HepG2 (cell line): ENCODE results near the gene INF2. TPM values are rescaled to one million over a fixed set of nuclear protein-coding genes. Genes with fewer than 3 reads are reported as not detected.

Source experiments
- ATAC-seq: fragments of 200-7000 bp; cut with Tn5 transposase; 3 replicates; pipeline ENCODE4 v1.9.1; 2020; ENCODE audit warnings: mild to moderate bottlenecking, moderate library complexity
- BruUV-seq: library from RNA; stranded (reverse); fragments of 400-500 nt; replicated peaks from 2 replicates; lab custom pipeline; 2021; lab: Mats Ljungman, UMichigan
- CTCF ChIA-PET: fragments of 300-600 bp; formaldehyde crosslinking; extraction: SDS; loops from one replicate; lab custom pipeline; 2021; ENCODE audit warnings: low total read pairs, inconsistent platforms, low intra/inter-chr PET ratio; lab: Yijun Ruan, JAX
- POLR2A ChIA-PET: fragments of 350-600 bp; sonication (Branson Sonifier 250); formaldehyde crosslinking; loops from one replicate; lab custom pipeline; 2020; ENCODE audit warnings: antibody characterized with exemption, inconsistent platforms; lab: Yijun Ruan, JAX
- DNase-seq: peaks from one replicate; pipeline ENCODE4 v3.0.0-alpha.2; 2015; ENCODE audit warnings: low spot score
- FAIRE-seq: peaks from 3 replicates; lab custom pipeline; 2011; peaks lifted over from hg19 to GRCh38; lab: Jason Lieb, UNC
- H2AFZ ChIP-seq: one replicate; pipeline ENCODE4 v1.6.1; 2011; ENCODE audit warnings: low read length, inconsistent platforms
- H3K27ac ChIP-seq: fragments of 300-600 bp; 3 replicates; pipeline ENCODE4 v1.8.0; 2011; ENCODE audit warnings: mixed run types, mild to moderate bottlenecking, mixed read lengths, low read length, inconsistent platforms; ENCODE audit not compliant: insufficient read depth; ENCODE audit errors: extremely low read length
- H3K27me3 ChIP-seq, 2 experiments: fragments of 200-600 bp in 1 of 2; 2 replicates in 1 of 2; 3 replicates in 1 of 2; pipeline versions ENCODE4 v1.6.0 to v1.8.0; 2011; ENCODE audit warnings: low read length in 2 of 2, mild to moderate bottlenecking in 2 of 2, moderate library complexity in 2 of 2, inconsistent platforms in 1 of 2; ENCODE audit not compliant: insufficient read depth in 2 of 2, control insufficient read depth in 1 of 2
- H3K36me3 ChIP-seq, 2 experiments: fragments of 200-600 bp in 1 of 2; replicated peaks in 1 of 2; 2 replicates in 1 of 2; 3 replicates in 1 of 2; pipeline versions ENCODE4 v1.5.1 to v1.8.0; 2011; ENCODE audit warnings: low read length in 2 of 2, inconsistent platforms in 1 of 2; ENCODE audit not compliant: insufficient read depth in 2 of 2, control insufficient read depth in 1 of 2
- H3K4me1 ChIP-seq: 2 replicates; pipeline ENCODE4 v1.5.1; 2012; ENCODE audit warnings: low read length, inconsistent platforms; ENCODE audit not compliant: insufficient read depth
- H3K4me2 ChIP-seq: 2 replicates; pipeline ENCODE4 v1.6.0; 2011; ENCODE audit warnings: low read depth, low read length, inconsistent platforms
- H3K4me3 ChIP-seq, 3 experiments: fragments of 200-600 bp in 1 of 3; sonication (generic), shearing (Covaris generic) in 1 of 3; replicated peaks in 1 of 3; 2 replicates each; pipeline ENCODE4 v1.5.1; 2011 to 2016; ENCODE audit warnings: low read length in 3 of 3, inconsistent platforms in 2 of 3, low read depth in 2 of 3, mild to moderate bottlenecking in 2 of 3, control low read depth in 1 of 3, mixed read lengths in 1 of 3; ENCODE audit not compliant: insufficient read depth in 1 of 3
- H3K79me2 ChIP-seq: one replicate; pipeline ENCODE4 v1.6.1; 2011; ENCODE audit warnings: low read length, inconsistent platforms; ENCODE audit not compliant: insufficient read depth
- H3K9ac ChIP-seq: 2 replicates; pipeline ENCODE4 v1.6.0; 2011; ENCODE audit warnings: mild to moderate bottlenecking, low read depth, low read length, inconsistent platforms; ENCODE audit not compliant: insufficient read depth
- H3K9me3 ChIP-seq: 2 replicates; pipeline ENCODE4 v1.5.1; 2012; ENCODE audit warnings: mild to moderate bottlenecking, low read length
- H4K20me1 ChIP-seq: 2 replicates; pipeline ENCODE4 v1.6.0; 2011; ENCODE audit warnings: inconsistent platforms, mild to moderate bottlenecking, low read length, moderate library complexity; ENCODE audit not compliant: insufficient read depth
- MAFG ChIP-seq: sonication (generic); formaldehyde crosslinking; IDR thresholded peaks from 2 replicates; pipeline ENCODE4 v1.5.1; 2020; ENCODE audit warnings: mild to moderate bottlenecking, missing genetic modification reagents
- SMAD9 ChIP-seq: sonication (generic); formaldehyde crosslinking; IDR thresholded peaks from 2 replicates; pipeline ENCODE4 v1.5.1; 2020; ENCODE audit warnings: mild to moderate bottlenecking, missing genetic modification reagents
- SNAI1 ChIP-seq: sonication (generic); formaldehyde crosslinking; IDR thresholded peaks from 2 replicates; pipeline ENCODE4 v1.5.0; 2020; ENCODE audit warnings: mild to moderate bottlenecking, missing genetic modification reagents, borderline replicate concordance
- SYNCRIP ChIP-seq: fragments of 200-400 bp; formaldehyde crosslinking; IDR thresholded peaks from 2 replicates; pipeline ENCODE4 v1.6.1; 2018; ENCODE audit warnings: mild to moderate bottlenecking, low read depth, low read length; ENCODE audit not compliant: insufficient read depth
- TARDBP ChIP-seq: sonication (generic); formaldehyde crosslinking; IDR thresholded peaks from 2 replicates; pipeline ENCODE4 v1.8.0; 2022; ENCODE audit warnings: mild to moderate bottlenecking, missing genetic modification reagents
- USF2 ChIP-seq, 2 experiments: sonication (generic) in 1 of 2; formaldehyde crosslinking in 1 of 2; IDR thresholded peaks; 2 replicates each; pipeline versions ENCODE4 v1.5.1 to v1.6.1; 2011 to 2020; ENCODE audit warnings: borderline replicate concordance in 1 of 2, low read depth in 1 of 2, low read length in 1 of 2, mild to moderate bottlenecking in 1 of 2, missing genetic modification reagents in 1 of 2, moderate library complexity in 1 of 2
- YEATS4 ChIP-seq: sonication (generic); formaldehyde crosslinking; IDR thresholded peaks from 2 replicates; pipeline ENCODE4 v1.4.0; 2020; ENCODE audit warnings: missing genetic modification reagents, borderline replicate concordance
- ZNF3 ChIP-seq: IDR thresholded peaks from 2 replicates; pipeline ENCODE4 v1.7.0; 2017; ENCODE audit warnings: inconsistent platforms
- ZNF33B ChIP-seq: sonication (generic); formaldehyde crosslinking; IDR thresholded peaks from 2 replicates; pipeline ENCODE4 v1.5.1; 2020; ENCODE audit warnings: mild to moderate bottlenecking, missing genetic modification reagents
- ZNF34 ChIP-seq: sonication (generic); formaldehyde crosslinking; IDR thresholded peaks from 2 replicates; pipeline ENCODE4 v1.4.0; 2020; ENCODE audit warnings: mild to moderate bottlenecking, missing genetic modification reagents, borderline replicate concordance
- ZNF784 ChIP-seq: sonication (generic); formaldehyde crosslinking; IDR thresholded peaks from 2 replicates; pipeline ENCODE4 v1.5.1; 2020; ENCODE audit warnings: missing genetic modification reagents, mild to moderate bottlenecking, borderline replicate concordance
- ZNF790 ChIP-seq: sonication (generic); formaldehyde crosslinking; IDR thresholded peaks from 2 replicates; pipeline ENCODE4 v1.8.0; 2022; ENCODE audit warnings: missing genetic modification reagents, mild to moderate bottlenecking, borderline replicate concordance
- WGBS: methylation state at CpG from one replicate; pipeline ENCODE4 v1.1.6; 2017; ENCODE audit warnings: low lambda C conversion rate; 5-methylcytosine and 5-hydroxymethylcytosine counted together
- in situ Hi-C: cut with HindIII; loops from 2 replicates; pipeline ENCODE4 v1.10.0; 2017; ENCODE audit warnings: low pct_unique_long_range_greater_than_20kb; ENCODE audit not compliant: extremely low pct_ligation_motif_present
- intact Hi-C: fragments of 100-400 bp; cut with micrococcal nuclease; formaldehyde crosslinking; loops from one replicate; pipeline ENCODE4 v1.10.0; 2022; ENCODE audit not compliant: unreplicated experiment
- polyA plus RNA-seq, 8 experiments: library from polyadenylated mRNA; depleted of rRNA in 3 of 8; stranded (reverse) in 7 of 8; unstranded in 1 of 8; fragments of >200 nt; fragmentation: Illumina TruSeq in 4 of 8; extraction: Trizol in 4 of 8; gene quantifications; 2 replicates each; pipeline versions ENCODE4 v1.2.1 to v1.2.3, GENCODE V29; 2011 to 2016; ENCODE audit warnings: low read depth in 4 of 8, missing spikeins in 1 of 8, mixed read lengths in 1 of 8; ENCODE audit not compliant: insufficient read depth in 1 of 8
- total RNA-seq, 5 experiments: library from RNA; depleted of rRNA; stranded (reverse); fragments of >200 nt; fragmentation: Illumina TruSeq; extraction: Trizol; gene quantifications; 2 replicates each; pipeline ENCODE4 v1.2.3, GENCODE V29; 2016; ENCODE audit warnings: low read depth in 1 of 5

The INF2 gene
- total and polyA plus RNA-seq, 2 of the 13 experiments (the other 11 are each of a cell fraction or from before 2014, with no cell fraction given): 16.4 to 26.4 TPM

DNA sequence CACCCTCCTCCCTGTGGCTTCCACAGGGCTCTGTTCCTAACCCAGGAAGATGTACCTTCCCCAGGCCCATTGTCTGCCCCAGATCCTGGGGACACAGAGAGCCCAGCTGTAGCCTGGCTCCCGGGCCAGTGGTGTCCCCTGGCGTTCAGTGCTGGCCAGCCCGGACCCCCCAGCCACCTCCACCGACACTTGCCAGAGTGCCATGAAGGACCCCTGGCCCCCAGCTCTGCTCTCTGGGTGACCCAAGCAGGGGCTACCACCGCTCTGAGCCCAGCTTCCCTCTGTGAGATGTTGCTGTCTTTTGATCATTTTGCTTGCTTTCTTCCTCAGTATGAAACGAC is 6.2 kb downstream of the INF2 start:
- intact Hi-C loops: no loop called here
- no TSS peak for BruUV-seq
- Histone ChIP-seq H3K27ac (no peak overlapping the region), H3K4me1 (peaks cover 22% of the 10 kb centered on the region), H3K79me2 (peaks cover 22% of the 10 kb centered on the region), H4K20me1 (peaks cover 25% of the 10 kb centered on the region; the same call in 1 of the 2 replicates), H3K27me3 (no peaks in the 10 kb centered on the region), H3K36me3 (peaks cover 4 to 7% of the 10 kb centered on the region in 2 experiments; a peak in 2 of 5 replicates), H3K4me3 (no peak overlapping the region), H2AFZ (no peak overlapping the region), H3K4me2 (no peak overlapping the region), H3K9me3 (no peaks in the 10 kb centered on the region), H3K9ac (no peak overlapping the region)
- no peak for FAIRE-seq
- in situ Hi-C loops: no loop called here
- POLR2A ChIA-PET: interaction anchor here (0.6 to 2.5 kb wide), 2 partner anchors 18 to 30 kb away, joined by 3 to 7 read pairs; no protein-coding TSS in a partner anchor
- no peak for DNase-seq
- 45% methylated on average over 2 of the region's 6 CpGs for WGBS
- CTCF ChIA-PET: no interaction called here
- no peak for ATAC-seq
- TF ChIP-seq USF2 (IDR thresholded peaks at IDR 0.05; ENCODE audit: low read depth, low read length): no peak
- no peak for TF ChIP-seq USF2 (CRISPR knock-in tag; IDR thresholded peaks at IDR 0.05; ENCODE audit: borderline replicate concordance)
- no peak for TF ChIP-seq SYNCRIP
- TF ChIP-seq SMAD9 (CRISPR knock-in tag): no peak
- no peak for TF ChIP-seq ZNF790
- TF ChIP-seq SNAI1: no peak
- no peak for TF ChIP-seq ZNF3 (CRISPR knock-in tag)
- no peak for TF ChIP-seq ZNF33B (CRISPR knock-in tag)
- no peak for TF ChIP-seq MAFG (CRISPR knock-in tag)
- TF ChIP-seq YEATS4: no peak
- no peak for TF ChIP-seq ZNF784 (CRISPR knock-in tag)
- no peak for TF ChIP-seq TARDBP
- no peak for TF ChIP-seq ZNF34
